Panc1 (cell line): ENCODE data around the gene KDM2A. TPM values are rescaled to one million over a fixed set of nuclear protein-coding genes. Genes with fewer than 3 reads are reported as not detected.

Experiments
- ATAC-seq: fragments of 200-7000 bp; cut with Tn5 transposase; 2 replicates; pipeline ENCODE4 v1.9.1; 2020; ENCODE audit warnings: mild to moderate bottlenecking, moderate library complexity
- BruUV-seq: library from RNA; stranded (reverse); fragments of 400-500 nt; replicated peaks from 2 replicates; lab custom pipeline; 2021; lab: Mats Ljungman, UMichigan
- CTCF ChIA-PET: fragments of 300-600 bp; sonication (Branson Sonifier 250); formaldehyde crosslinking; loops from one replicate; lab custom pipeline; 2022; ENCODE audit warnings: antibody characterized with exemption; lab: Charles Lee
- POLR2A ChIA-PET: fragments of 300-600 bp; sonication (Branson Sonifier 250); formaldehyde crosslinking; loops from one replicate; lab custom pipeline; 2022; ENCODE audit warnings: antibody characterized with exemption; lab: Charles Lee
- DNase-seq: peaks from one replicate; pipeline ENCODE4 v3.0.0-alpha.2; 2010; ENCODE audit warnings: low read depth, low spot score
- H3K27ac ChIP-seq: 2 replicates; pipeline ENCODE4 v1.5.1; 2011; ENCODE audit warnings: mild to moderate bottlenecking, low read length, inconsistent platforms
- H3K27me3 ChIP-seq: fragments of 200-500 bp; sonication (Bioruptor generic); 2 replicates; pipeline ENCODE4 v1.6.0; 2014; ENCODE audit warnings: low read length, inconsistent platforms; ENCODE audit not compliant: control insufficient read depth, insufficient read depth
- H3K36me3 ChIP-seq: fragments of 200-500 bp; sonication (Bioruptor generic); 2 replicates; pipeline ENCODE4 v1.5.1; 2014; ENCODE audit warnings: inconsistent platforms, mild to moderate bottlenecking, low read length, moderate library complexity; ENCODE audit not compliant: control insufficient read depth, insufficient read depth
- H3K4me1 ChIP-seq: 2 replicates; pipeline ENCODE4 v1.5.1; 2011; ENCODE audit warnings: inconsistent platforms, mild to moderate bottlenecking, low read length, moderate library complexity; ENCODE audit not compliant: control insufficient read depth, insufficient read depth
- H3K4me3 ChIP-seq, 2 experiments: 2 replicates each; pipeline ENCODE4 v1.5.1; 2011 to 2012; ENCODE audit warnings: low read depth in 2 of 2, low read length in 2 of 2, mild to moderate bottlenecking in 2 of 2, inconsistent platforms in 1 of 2, moderate library complexity in 1 of 2
- H3K9me3 ChIP-seq: fragments of 200-500 bp; sonication (Bioruptor generic); 2 replicates; pipeline ENCODE4 v1.5.1; 2014; ENCODE audit warnings: low read depth, mild to moderate bottlenecking, inconsistent platforms, low read length, moderate library complexity; ENCODE audit not compliant: control insufficient read depth, insufficient read depth
- CTCF ChIP-seq: fragments of 450-650 bp; IDR thresholded peaks from 2 replicates; pipeline ENCODE4 v1.5.1; 2017; ENCODE audit warnings: mild to moderate bottlenecking
- POLR2AphosphoS5 ChIP-seq: IDR thresholded peaks from 2 replicates; pipeline ENCODE4 v1.6.1; 2012; ENCODE audit warnings: mild to moderate bottlenecking, low read depth, low read length, moderate library complexity
- REST ChIP-seq, 2 experiments: IDR thresholded peaks; 2 replicates each; pipeline ENCODE4 v1.6.1; 2011 to 2012; ENCODE audit warnings: low read depth in 2 of 2, control low read depth in 1 of 2, low read length in 1 of 2, mild to moderate bottlenecking in 1 of 2, moderate library complexity in 1 of 2; ENCODE audit not compliant: insufficient read depth in 1 of 2
- SIN3A ChIP-seq: IDR thresholded peaks from 2 replicates; pipeline ENCODE4 v1.6.1; 2012; ENCODE audit warnings: low read depth, mild to moderate bottlenecking, low read length, moderate library complexity, borderline replicate concordance; ENCODE audit not compliant: insufficient read depth
- TCF7L2 ChIP-seq: IDR thresholded peaks from 2 replicates; pipeline ENCODE4 v1.6.1; 2011; ENCODE audit warnings: mild to moderate bottlenecking, low read depth, low read length, inconsistent platforms
- in situ Hi-C: cut with HindIII; loops from 2 replicates; pipeline ENCODE4 v1.10.0; 2016; ENCODE audit warnings: low sequenced_read_pairs, low pct_unique_long_range_greater_than_20kb
- intact Hi-C: fragments of 100-400 bp; cut with micrococcal nuclease; formaldehyde crosslinking; loops from one replicate; pipeline ENCODE4 v1.10.0; 2022; ENCODE audit not compliant: unreplicated experiment
- total RNA-seq: library from RNA; stranded (reverse); gene quantifications from one replicate; pipeline ENCODE4 v1.2.1, GENCODE V29; 2021; ENCODE audit not compliant: unreplicated experiment

The KDM2A gene
- total RNA-seq, 1 experiment from 2014 or later, result 112 TPM

- Histone ChIP-seq H3K36me3 (no peaks in the 10 kb centered on the region; the same call in 1 of the 2 replicates), H3K4me1 (peaks cover 27% of the 10 kb centered on the region), H3K27ac (no peak overlapping the region), H3K27me3 (no peaks in the 10 kb centered on the region), H3K4me3 (no peak overlapping the region), H3K9me3 (no peaks in the 10 kb centered on the region)
- TF ChIP-seq TCF7L2, result no peak
- no peak for TF ChIP-seq POLR2AphosphoS5
- no peak for TF ChIP-seq SIN3A
- TF ChIP-seq REST (IDR thresholded peaks at IDR 0.05; ENCODE audit: insufficient read depth in 1 of 2, low read depth in 2 of 2, low read length in 1 of 2), result no peak
- no peak for TF ChIP-seq CTCF
- BruUV-seq, result no TSS peak
- no peak for DNase-seq
- CTCF ChIA-PET, result no interaction called here
- intact Hi-C loops, result no loop called here
- in situ Hi-C loops, result no loop called here
- POLR2A ChIA-PET, result no interaction called here
- no peak for ATAC-seq
Measured at GRCh38 chr11:67300756-67301312, 181.8 kb downstream of the KDM2A start.

- in situ Hi-C loops, result no loop called here
- H3K27ac ChIP-seq, result no peak overlapping the region; the same call in 1 of the 2 replicates
Measured at GRCh38 chr11:67301313-67301921, 182.4 kb downstream of the KDM2A start.

More at GRCh38 chr11:67301313-67301921, 182.4 kb downstream of the KDM2A start:
- Histone ChIP-seq H3K4me1 (peaks cover 27% of the 10 kb centered on the region), H3K36me3 (no peaks in the 10 kb centered on the region; the same call in 1 of the 2 replicates), H3K4me3 (no peak overlapping the region), H3K27me3 (no peaks in the 10 kb centered on the region), H3K9me3 (no peaks in the 10 kb centered on the region)
- ChIA-PET POLR2A (no interaction called here), CTCF (interaction anchor here (2.3 kb wide), 1 partner anchor 16 kb away, joined by 8 read pairs; no protein-coding TSS in a partner anchor)
- TF ChIP-seq CTCF (no peak), REST (IDR thresholded peaks at IDR 0.05; ENCODE audit: insufficient read depth in 1 of 2, low read depth in 2 of 2, low read length in 1 of 2) (no peak), POLR2AphosphoS5 (no peak), TCF7L2 (no peak), SIN3A (no peak)
- no TSS peak for BruUV-seq
- ATAC-seq (no peak), DNase-seq (no peak)
- intact Hi-C loops, result no loop called here
